Mammary epithelial cell (primary cell): ENCODE results near the gene PRR11.

Experiments used
- CTCF ChIP-seq, 2 donors: IDR thresholded peaks in 1 of 2; conservative IDR thresholded peaks in 1 of 2; 2 replicates each; pipeline ENCODE4 v1.5.1; 2011 to 2012; ENCODE audit warnings: inconsistent platforms in 2 of 2, low read length in 2 of 2, mild to moderate bottlenecking in 2 of 2, control low read depth in 1 of 2, low read depth in 1 of 2; ENCODE audit not compliant: insufficient read depth in 1 of 2; ENCODE audit errors: extremely low read depth in 1 of 2
- EZH2 ChIP-seq: IDR thresholded peaks from 2 replicates; pipeline ENCODE4 v1.6.1; 2012; ENCODE audit warnings: low read length, inconsistent platforms, borderline replicate concordance

- TF ChIP-seq CTCF (conservative IDR thresholded peaks at IDR 0.05 in 1 of 2, IDR thresholded peaks at IDR 0.05 in 1 of 2; ENCODE audit: extremely low read depth in 1 of 2, insufficient read depth in 1 of 2, low read depth in 1 of 2, low read length in 2 of 2), result no peak
- TF ChIP-seq EZH2, result no peak
Observed at GRCh38 chr17:59244081-59244480, 88.5 kb downstream of the PRR11 start.
